GM18951 (cell line): ENCODE results near the gene HOXB2.

Experiments
- POLR2A ChIP-seq: IDR thresholded peaks from 4 replicates; pipeline ENCODE4 v1.6.1; 2011; ENCODE audit warnings: mild to moderate bottlenecking; ENCODE audit not compliant: insufficient read length, insufficient read depth; ENCODE audit errors: extremely low read depth
- in situ Hi-C: fragments of 300-500 bp; cut with MboI; formaldehyde crosslinking; loops from one replicate; pipeline ENCODE4 v1.12.0; 2022; ENCODE audit warnings: low sequenced_read_pairs, mixed read lengths, inconsistent platforms; ENCODE audit not compliant: unreplicated experiment

Gene HOXB2

GRCh38 chr17:48575673-48576478 is 31.0 kb upstream of the HOXB2 start:
- in situ Hi-C loops, result no loop called here
- no peak for TF ChIP-seq POLR2A

DNA sequence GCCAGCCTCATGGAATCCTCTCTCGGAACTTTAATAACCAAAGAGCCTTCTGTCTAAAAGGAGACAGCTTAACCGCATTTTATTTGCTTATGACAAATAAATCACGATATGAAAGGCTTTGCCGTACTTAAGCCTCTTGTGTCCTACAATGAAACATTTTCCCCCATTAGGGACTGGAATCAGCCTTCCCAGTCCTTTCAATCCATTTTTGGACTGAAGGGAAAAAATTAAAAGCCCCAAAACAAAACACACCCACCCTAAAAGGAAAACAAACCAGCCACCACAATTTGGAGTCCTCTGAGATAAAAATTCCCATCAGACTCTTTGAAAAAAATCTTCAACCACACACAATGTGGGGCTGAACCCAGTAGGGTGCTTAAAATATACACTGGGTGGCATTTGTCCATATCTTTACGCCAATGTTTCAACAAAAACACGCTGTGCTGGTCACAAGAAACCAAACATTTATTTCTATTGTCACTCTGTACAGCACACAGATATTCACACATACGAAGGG is 30.2 kb upstream of the HOXB2 start:
- TF ChIP-seq POLR2A, result no peak
- in situ Hi-C loops, result no loop called here

- in situ Hi-C loops, result no loop called here
These were observed 29.7 kb upstream of the HOXB2 start for GRCh38 chr17:48574505-48575065.

DNA sequence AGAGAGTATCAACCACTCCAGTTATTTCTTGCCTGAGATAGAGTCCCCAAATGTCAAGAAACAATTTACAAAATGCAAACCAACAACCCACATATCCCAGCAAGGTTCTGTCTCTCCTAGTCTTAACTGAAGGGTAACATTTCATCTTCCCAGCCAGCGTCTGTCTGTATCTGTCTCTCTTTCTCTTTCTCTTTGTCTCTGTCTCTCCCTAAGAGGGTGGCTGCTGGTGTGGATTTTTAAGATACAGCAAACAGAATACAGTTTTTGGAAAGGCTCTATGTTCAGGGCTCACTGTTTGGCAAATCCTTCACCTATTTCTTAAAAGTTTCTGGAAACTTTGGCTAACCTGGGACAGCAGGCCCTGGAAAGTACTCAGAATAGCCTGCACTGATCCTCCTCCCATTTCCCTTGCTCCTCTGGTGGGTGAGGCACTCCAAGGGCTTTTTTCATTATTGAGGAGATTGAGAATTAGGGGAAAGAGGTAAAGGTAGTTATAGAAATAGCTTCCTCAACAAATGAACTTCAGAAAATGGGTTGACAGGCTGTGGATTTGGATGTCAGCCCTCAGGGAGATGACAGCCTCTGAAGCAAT is 27.0 kb upstream of the HOXB2 start:
- TF ChIP-seq POLR2A, result no peak
- in situ Hi-C loops, result no loop called here

More at GRCh38 chr17:48574505-48575065, 29.7 kb upstream of the HOXB2 start:
- no peak for TF ChIP-seq POLR2A

- no peak for TF ChIP-seq POLR2A
- in situ Hi-C loops, result no loop called here
These were observed 26.3 kb upstream of the HOXB2 start for GRCh38 chr17:48571024-48571818.

- no peak for TF ChIP-seq POLR2A
- in situ Hi-C loops, result no loop called here
These were observed 25.6 kb upstream of the HOXB2 start for GRCh38 chr17:48570325-48571023.

GRCh38 chr17:48569674-48570324 is 24.9 kb upstream of the HOXB2 start:
- no peak for TF ChIP-seq POLR2A
- in situ Hi-C loops, result no loop called here

DNA sequence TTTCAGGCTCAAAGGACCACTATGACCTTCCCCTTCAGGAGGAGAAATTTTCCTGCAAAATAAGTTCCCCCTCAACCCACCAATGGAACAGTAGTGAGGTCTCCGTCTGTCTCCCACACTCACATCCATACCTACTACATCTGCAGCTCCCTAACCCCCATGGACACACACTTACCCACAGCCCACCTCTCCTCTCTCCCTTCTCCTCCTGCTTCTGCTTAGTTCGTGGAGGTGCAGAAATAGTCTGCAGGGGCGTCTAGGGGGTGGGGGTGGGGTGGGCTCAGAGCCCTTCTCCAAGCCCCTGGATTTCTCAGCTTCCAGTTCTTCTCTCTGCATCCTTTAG is 24.3 kb upstream of the HOXB2 start:
- in situ Hi-C loops, result no loop called here
- TF ChIP-seq POLR2A, result no peak

DNA sequence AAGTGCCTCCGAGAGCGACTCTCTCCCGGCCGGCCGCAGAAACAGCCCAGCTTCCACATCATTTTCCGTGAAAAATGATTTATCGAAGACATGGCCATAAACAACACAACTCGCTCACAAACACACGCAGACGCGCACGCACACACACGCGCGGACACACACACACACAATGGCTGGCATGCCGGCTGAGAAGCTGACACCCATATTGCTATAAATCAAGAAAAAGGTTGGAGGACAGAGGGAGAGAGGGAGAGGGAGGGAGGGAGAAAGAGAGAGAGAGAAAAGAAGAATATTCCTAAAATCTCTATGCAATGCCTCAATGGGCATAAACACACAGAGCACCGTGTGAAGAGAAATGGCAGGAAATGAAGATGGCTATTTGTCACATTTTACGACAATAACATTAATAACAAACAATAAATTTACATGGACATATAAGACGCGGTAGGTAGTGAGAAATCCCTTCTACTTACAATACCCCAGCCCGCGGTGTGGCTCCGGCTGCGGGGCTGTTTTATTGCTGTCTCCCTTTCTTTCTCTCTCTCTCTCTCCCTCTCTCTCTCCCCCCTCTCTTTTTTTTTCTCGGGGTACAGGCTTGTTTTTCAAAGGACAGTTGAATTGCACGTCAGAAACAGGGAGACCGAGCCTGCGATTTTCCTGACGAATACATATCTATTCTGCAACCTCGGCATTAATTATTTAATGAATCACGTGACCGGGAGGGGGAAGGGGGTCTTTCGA is 23.8 kb upstream of the HOXB2 start:
- no peak for TF ChIP-seq POLR2A
- in situ Hi-C loops, result no loop called here

DNA sequence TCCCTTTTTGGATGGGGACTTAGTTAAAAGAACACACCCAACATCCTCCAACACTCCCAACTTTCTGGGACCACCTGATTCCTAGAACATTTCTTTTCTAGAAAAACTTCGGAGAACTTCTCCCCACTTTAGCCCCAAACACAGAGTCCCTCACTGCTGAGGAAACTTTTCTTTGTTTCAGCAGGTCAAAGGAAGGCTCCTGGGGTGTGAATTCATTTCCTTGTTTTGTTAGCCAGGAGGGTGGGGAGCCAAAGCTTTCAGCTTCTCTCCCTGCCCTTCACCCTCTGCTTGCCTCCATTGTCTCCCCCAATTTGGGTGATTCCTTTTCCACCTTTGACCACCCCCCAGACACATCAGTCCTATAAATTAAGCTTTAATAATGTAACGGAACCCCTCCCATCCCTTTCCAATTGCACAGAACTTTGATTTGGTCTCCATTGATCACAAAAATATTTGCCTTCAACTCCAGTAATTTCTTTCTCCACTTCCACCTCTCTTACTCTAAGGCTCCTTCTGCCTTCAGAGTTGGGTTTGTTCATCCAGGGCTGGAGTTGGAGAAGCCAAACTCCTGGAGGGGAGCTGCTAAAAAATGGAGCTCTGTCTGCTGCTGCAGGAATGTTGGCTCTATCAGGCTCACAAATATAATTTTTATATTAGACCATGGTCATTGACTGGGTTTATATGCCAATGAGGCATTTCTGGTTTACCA is 22.9 kb upstream of the HOXB2 start:
- in situ Hi-C loops, result no loop called here

GRCh38 chr17:48567209-48567608 is 22.3 kb upstream of the HOXB2 start:
- in situ Hi-C loops, result no loop called here
- TF ChIP-seq POLR2A, result no peak

More for the DNA sequence above, 22.9 kb upstream of the HOXB2 start:
- TF ChIP-seq POLR2A, result no peak
